Measurements from ENCODE around the gene CORIN.

DNA sequence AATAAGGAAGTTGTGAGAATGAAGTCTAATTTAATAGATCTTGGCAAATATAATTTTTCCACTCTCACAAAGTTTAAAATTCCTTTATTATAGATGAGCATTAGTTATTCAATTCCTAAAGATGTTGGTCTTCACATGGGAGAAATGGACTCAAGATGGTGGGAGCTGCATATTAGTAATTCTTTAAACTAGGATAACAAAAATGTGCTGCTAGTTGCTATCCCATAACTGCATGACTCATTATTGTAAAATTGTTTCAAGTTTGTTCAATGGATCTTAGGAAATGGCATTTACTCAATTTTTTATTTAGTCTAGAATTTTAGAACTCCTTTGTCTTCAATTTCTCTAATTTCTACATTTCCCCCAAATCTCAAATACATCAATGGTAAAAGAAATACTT lies 197.0 kb downstream of the CORIN start:
- TF ChIP-seq, protein P1, sequence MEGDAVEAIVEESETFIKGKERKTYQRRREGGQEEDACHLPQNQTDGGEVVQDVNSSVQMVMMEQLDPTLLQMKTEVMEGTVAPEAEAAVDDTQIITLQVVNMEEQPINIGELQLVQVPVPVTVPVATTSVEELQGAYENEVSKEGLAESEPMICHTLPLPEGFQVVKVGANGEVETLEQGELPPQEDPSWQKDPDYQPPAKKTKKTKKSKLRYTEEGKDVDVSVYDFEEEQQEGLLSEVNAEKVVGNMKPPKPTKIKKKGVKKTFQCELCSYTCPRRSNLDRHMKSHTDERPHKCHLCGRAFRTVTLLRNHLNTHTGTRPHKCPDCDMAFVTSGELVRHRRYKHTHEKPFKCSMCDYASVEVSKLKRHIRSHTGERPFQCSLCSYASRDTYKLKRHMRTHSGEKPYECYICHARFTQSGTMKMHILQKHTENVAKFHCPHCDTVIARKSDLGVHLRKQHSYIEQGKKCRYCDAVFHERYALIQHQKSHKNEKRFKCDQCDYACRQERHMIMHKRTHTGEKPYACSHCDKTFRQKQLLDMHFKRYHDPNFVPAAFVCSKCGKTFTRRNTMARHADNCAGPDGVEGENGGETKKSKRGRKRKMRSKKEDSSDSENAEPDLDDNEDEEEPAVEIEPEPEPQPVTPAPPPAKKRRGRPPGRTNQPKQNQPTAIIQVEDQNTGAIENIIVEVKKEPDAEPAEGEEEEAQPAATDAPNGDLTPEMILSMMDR (IDR thresholded peaks at IDR 0.05; ENCODE audit: low read length), result no peak
- TF ChIP-seq EZH2 (optimal IDR thresholded peaks at IDR 0.05; ENCODE audit: low read depth, low read length) (no peak), EZH2phosphoT487 (IDR thresholded peaks at IDR 0.05; ENCODE audit: low read length) (no peak)

All from MM.1S (cell line).